ENCODE data around the gene LCN15. TPM values are rescaled to one million over a fixed set of nuclear protein-coding genes. Genes with fewer than 3 reads are reported as not detected.

The LCN15 gene
- total and polyA plus RNA-seq, 10 donors = 0.35 TPM; not detected in 9

- H3K27ac ChIP-seq = no peak overlapping the region
- H3K9me3 ChIP-seq = no peaks in the 10 kb centered on the region
- WGBS, 5 donors = 65 to 78% (median 76%) methylated on average over 13 to 31 of the region's 31 CpGs
- DNase-seq = no peak
- TF ChIP-seq CTCF (IDR thresholded peaks at IDR 0.05 in 8 of 11, conservative IDR thresholded peaks at IDR 0.05 in 3 of 11) (no peak), POLR2A (IDR thresholded peaks at IDR 0.05) (no peak), POLR2AphosphoS5 (IDR thresholded peaks at IDR 0.05) (peak in 2 of 3 donors; percentile 1 to 3)
- H3K4me1 ChIP-seq = peaks cover 16 to 90% (median 84%) of the 10 kb centered on the region in 6 donors
- intact Hi-C loops (cut with DNase I; ENCODE audit: low total_unique reads) = no loop called here
- H3K4me3 ChIP-seq = no peak overlapping the region
- no peaks in the 10 kb centered on the region for H3K27me3 ChIP-seq (replicated peaks in 1 of 7)
- H3K36me3 ChIP-seq = peaks cover 6 to 65% (median 50%) of the 10 kb centered on the region in 6 donors
These were observed 42.0 kb downstream of the LCN15 start for GRCh38 chr9:136722093-136722968.

GRCh38 chr9:136721339-136722092, 42.8 kb downstream of the LCN15 start:
- Histone ChIP-seq H3K27ac (peak overlapping the region in 3 of 8 donors; percentile 17 to 18 (median 18)), H3K4me3 (no peak overlapping the region), H3K9me3 (no peaks in the 10 kb centered on the region), H3K27me3 (replicated peaks in 1 of 7) (peaks cover 0 to 5% (median 0%) of the 10 kb centered on the region in 7 donors), H3K36me3 (peaks cover 6 to 62% (median 50%) of the 10 kb centered on the region in 6 donors), H3K4me1 (peaks cover 12 to 82% (median 75%) of the 10 kb centered on the region in 6 donors)
- TF ChIP-seq POLR2AphosphoS5 (IDR thresholded peaks at IDR 0.05) (peak in 2 of 3 donors; percentile 38 to 64), CTCF (IDR thresholded peaks at IDR 0.05 in 8 of 11, conservative IDR thresholded peaks at IDR 0.05 in 3 of 11) (no peak), POLR2A (IDR thresholded peaks at IDR 0.05) (no peak)
- intact Hi-C loops (cut with DNase I; ENCODE audit: low total_unique reads) = no loop called here
- peak; percentile 76 for DNase-seq
- 63 to 80% (median 68%) methylated on average over 16 to 30 of the region's 30 CpGs for WGBS, 5 donors

GRCh38 chr9:136720898-136721338, 43.4 kb downstream of the LCN15 start:
- TF ChIP-seq CTCF (IDR thresholded peaks at IDR 0.05 in 8 of 11, conservative IDR thresholded peaks at IDR 0.05 in 3 of 11) = no peak
- no peak for TF ChIP-seq POLR2AphosphoS5 (IDR thresholded peaks at IDR 0.05)
- no peak for TF ChIP-seq POLR2A (IDR thresholded peaks at IDR 0.05)
- WGBS, 5 donors = 69 to 83% (median 71%) methylated on average over 9 to 11 of the region's 11 CpGs
- Histone ChIP-seq H3K27ac (peak overlapping the region in 2 of 8 donors; percentile 17 to 68), H3K4me3 (no peak overlapping the region), H3K9me3 (no peaks in the 10 kb centered on the region), H3K36me3 (peaks cover 6 to 56% (median 47%) of the 10 kb centered on the region in 6 donors), H3K4me1 (peaks cover 6 to 78% (median 69%) of the 10 kb centered on the region in 6 donors), H3K27me3 (replicated peaks in 1 of 7) (peaks cover 0 to 6% (median 0%) of the 10 kb centered on the region in 7 donors)
- DNase-seq = no peak
- intact Hi-C loops (cut with DNase I; ENCODE audit: low total_unique reads) = no loop called here
